Activated naive CD4-positive, alpha-beta T cell treated with anti-CD3 and anti-CD28 coated beads, Interleukin-2, amount 50 U/mL, for 24 hours (primary cell): Measurements from ENCODE around the gene CTBP2.

Experiments used
- H3K27ac Mint-ChIP-seq: one replicate; pipeline ENCODE4 v1.8.0; 2021; ENCODE audit warnings: mild to moderate bottlenecking, mixed read lengths
- H3K27me3 Mint-ChIP-seq: one replicate; pipeline ENCODE4 v1.8.0; 2021; ENCODE audit warnings: mixed read lengths
- H3K36me3 Mint-ChIP-seq: one replicate; pipeline ENCODE4 v1.8.0; 2021; ENCODE audit warnings: mixed read lengths
- H3K4me1 Mint-ChIP-seq: one replicate; pipeline ENCODE4 v1.8.0; 2021; ENCODE audit warnings: mixed read lengths
- H3K4me3 Mint-ChIP-seq: one replicate; pipeline ENCODE4 v1.8.0; 2021; ENCODE audit warnings: mild to moderate bottlenecking, mixed read lengths
- H3K9me3 Mint-ChIP-seq: one replicate; pipeline ENCODE4 v1.8.0; 2021; ENCODE audit warnings: mixed read lengths

Gene CTBP2

DNA sequence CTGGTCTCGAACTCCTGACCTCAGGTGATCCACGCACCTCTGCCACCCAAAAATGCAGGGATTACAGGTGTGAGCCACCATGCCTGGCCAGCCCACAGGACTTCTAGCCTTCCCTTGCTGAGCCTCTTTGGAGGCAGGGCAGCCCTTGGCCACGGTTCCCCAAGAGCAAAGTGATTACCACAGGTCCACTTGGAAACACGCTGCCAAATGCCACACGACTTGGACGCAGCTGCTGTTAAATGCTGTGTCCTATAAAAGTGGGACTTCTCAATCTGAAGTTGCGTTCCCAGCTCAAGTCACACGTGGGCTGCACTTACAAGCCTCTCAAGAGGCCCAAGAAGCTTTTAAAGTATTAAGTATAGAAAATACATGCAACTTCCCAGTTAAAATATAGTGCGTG lies 30.1 kb downstream of the CTBP2 start:
- Mint-ChIP-seq H3K27ac (no peak overlapping the region), H3K36me3 (no peaks in the 10 kb centered on the region), H3K4me1 (no peaks in the 10 kb centered on the region), H3K27me3 (peaks cover 1% of the 10 kb centered on the region), H3K9me3 (no peaks in the 10 kb centered on the region), H3K4me3 (no peak overlapping the region)

DNA sequence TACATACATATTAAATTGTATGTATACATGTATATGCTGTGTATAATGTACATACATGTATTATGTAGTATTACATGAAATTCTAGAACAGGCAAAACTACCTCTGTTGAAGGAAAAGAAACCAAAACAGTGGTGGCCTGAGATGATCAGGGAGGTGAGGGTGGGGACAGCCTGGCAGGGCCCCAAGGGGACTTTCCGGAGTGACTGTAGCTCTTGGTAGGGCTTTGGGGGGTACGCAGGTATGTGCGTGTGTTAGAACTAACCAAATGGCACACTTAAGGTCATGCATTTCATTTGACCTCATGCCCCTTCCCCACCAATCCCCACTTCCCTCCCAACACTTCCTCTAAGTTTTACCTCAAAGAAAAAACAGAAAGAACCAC lies 31.3 kb downstream of the CTBP2 start:
- Mint-ChIP-seq H3K9me3 (no peaks in the 10 kb centered on the region), H3K27me3 (peaks cover 1% of the 10 kb centered on the region), H3K4me1 (no peaks in the 10 kb centered on the region), H3K36me3 (no peaks in the 10 kb centered on the region), H3K27ac (no peak overlapping the region), H3K4me3 (no peak overlapping the region)

DNA sequence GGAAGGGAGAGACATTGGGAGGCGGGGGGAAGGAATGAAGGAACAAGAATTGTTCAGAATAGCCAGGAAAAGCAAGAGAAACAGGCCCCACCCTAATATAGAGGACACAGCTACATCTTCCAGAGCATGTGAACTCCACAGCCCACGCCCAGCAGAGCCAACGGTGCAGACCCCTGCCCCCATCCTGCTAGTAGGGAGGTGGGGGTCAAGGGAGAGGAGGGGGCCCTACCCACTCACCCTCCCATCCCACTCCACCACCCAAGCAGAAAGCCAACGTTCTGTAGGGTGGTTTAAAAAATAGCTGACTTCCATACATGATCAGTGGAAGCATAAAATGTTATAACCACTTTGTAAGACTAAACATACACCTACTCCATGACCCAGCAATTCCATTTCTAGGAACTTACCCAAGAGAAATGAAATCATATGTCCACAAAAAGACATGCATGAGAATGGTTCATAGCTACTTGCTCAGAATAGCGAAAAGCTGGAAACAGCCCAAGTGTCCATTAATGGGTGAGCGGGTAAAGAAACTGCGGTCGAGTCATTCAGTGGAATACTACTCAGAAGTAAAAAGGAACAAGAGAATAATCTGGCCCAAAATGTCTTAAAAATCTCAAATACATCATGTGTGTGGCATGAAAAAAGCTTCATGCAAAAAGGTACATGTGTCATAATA lies 31.8 kb downstream of the CTBP2 start:
- no peaks in the 10 kb centered on the region for H3K4me1 Mint-ChIP-seq
- H3K9me3 Mint-ChIP-seq = no peaks in the 10 kb centered on the region
- H3K4me3 Mint-ChIP-seq = no peak overlapping the region
- no peaks in the 10 kb centered on the region for H3K27me3 Mint-ChIP-seq
- H3K36me3 Mint-ChIP-seq = no peaks in the 10 kb centered on the region
- H3K27ac Mint-ChIP-seq = no peak overlapping the region

DNA sequence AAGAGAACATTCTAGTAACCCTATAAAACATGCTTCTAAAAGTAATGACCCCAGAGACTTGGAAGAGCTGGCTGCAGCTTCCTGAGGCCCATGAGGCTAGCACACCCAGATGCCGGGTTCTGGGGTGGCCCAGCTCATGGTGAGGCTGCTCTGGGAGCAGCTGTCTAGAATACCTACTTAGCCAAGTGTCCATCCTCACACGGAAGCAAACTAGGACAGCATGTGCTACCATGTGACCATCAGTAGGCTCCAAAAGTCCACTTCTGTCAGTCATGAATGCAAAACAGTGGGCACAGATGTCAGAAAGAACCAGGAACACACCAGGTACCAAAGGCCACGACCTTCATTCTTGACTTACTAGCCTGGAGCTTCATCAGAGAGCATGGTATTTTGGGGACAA lies 32.4 kb downstream of the CTBP2 start:
- Mint-ChIP-seq H3K27ac (no peak overlapping the region), H3K4me1 (no peaks in the 10 kb centered on the region), H3K27me3 (no peaks in the 10 kb centered on the region), H3K9me3 (no peaks in the 10 kb centered on the region), H3K4me3 (no peak overlapping the region), H3K36me3 (no peaks in the 10 kb centered on the region)

DNA sequence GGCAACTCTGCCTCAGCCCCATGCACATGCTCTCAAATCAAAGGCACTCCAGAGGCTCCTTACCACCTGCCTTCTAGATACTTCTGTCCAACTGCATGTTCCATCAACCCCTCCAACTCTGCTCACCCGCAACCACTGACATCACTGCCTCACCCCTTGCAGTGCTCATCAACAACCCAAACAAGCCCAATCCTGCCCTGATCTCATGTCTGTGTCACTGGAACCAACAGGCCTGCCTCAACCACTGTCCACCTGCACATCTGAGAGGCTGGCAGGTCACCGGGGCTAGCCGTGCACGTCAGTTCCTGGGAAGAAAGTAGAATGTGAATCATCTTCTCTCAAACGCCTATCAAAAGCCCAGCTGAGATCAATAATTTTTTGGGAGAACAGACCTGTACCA lies 33.3 kb downstream of the CTBP2 start:
- no peaks in the 10 kb centered on the region for H3K4me1 Mint-ChIP-seq
- H3K9me3 Mint-ChIP-seq = no peaks in the 10 kb centered on the region
- H3K27ac Mint-ChIP-seq = no peak overlapping the region
- H3K4me3 Mint-ChIP-seq = no peak overlapping the region
- no peaks in the 10 kb centered on the region for H3K27me3 Mint-ChIP-seq
- H3K36me3 Mint-ChIP-seq = no peaks in the 10 kb centered on the region

DNA sequence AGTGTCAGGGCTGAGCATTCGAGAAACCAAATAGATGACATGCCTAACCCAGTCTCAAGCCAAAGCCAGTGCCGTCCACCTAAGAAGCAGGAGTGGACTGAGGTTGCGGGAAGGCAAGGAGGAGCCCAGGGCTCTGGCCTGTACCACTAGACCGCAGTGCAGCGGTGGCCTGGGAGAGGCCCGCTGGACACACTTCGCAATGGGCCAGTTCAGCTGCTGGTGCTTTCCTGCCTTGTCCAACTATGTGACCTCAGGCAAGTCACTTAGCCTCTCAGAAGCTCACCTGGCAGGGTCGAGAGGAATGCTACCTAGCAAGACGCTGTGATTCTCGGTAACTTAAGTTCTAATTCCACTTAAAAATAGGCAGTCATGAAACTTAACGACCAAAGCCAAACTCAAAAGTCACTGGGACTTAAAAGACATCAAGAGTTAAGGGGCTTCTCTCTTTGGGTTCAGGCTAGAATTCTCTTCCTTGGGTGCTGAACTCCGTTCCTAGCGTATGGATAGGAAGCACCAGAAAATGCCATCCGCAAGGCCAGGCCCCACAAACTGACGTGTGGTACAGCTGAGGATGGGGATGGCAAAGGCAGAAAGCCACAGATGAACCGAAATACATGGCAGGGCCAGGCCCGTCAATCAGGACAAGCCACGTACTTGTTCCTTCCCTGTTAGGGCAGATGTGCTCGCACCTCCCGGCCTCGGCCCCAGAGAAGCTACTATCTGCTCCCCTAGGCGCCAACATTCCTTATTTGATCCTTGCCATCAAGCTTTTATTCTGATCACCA lies 34.2 kb downstream of the CTBP2 start:
- Mint-ChIP-seq H3K4me3 (no peak overlapping the region), H3K36me3 (no peaks in the 10 kb centered on the region), H3K27me3 (no peaks in the 10 kb centered on the region), H3K4me1 (no peaks in the 10 kb centered on the region), H3K9me3 (no peaks in the 10 kb centered on the region), H3K27ac (no peak overlapping the region)

DNA sequence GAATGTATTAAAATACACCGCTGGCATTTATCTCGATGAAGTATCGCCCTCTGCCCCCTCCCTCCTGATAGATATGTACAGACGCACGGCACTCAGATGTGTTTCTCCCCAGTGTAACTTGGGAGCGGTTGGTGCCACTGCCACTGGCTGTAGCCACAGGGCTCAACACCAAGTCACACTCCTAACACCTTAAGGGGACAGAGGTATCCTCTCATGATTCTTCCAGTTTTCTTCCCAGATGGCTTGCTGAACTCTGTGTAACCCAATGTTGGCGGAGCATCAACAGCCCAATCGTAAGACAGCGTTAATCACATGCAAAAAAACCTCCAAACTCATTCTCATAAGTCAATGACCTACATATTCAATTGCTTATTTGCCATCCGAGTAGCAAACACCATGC lies 35.5 kb downstream of the CTBP2 start:
- no peaks in the 10 kb centered on the region for H3K9me3 Mint-ChIP-seq
- no peaks in the 10 kb centered on the region for H3K36me3 Mint-ChIP-seq
- no peak overlapping the region for H3K27ac Mint-ChIP-seq
- H3K4me3 Mint-ChIP-seq = no peak overlapping the region
- no peaks in the 10 kb centered on the region for H3K27me3 Mint-ChIP-seq
- no peaks in the 10 kb centered on the region for H3K4me1 Mint-ChIP-seq

DNA sequence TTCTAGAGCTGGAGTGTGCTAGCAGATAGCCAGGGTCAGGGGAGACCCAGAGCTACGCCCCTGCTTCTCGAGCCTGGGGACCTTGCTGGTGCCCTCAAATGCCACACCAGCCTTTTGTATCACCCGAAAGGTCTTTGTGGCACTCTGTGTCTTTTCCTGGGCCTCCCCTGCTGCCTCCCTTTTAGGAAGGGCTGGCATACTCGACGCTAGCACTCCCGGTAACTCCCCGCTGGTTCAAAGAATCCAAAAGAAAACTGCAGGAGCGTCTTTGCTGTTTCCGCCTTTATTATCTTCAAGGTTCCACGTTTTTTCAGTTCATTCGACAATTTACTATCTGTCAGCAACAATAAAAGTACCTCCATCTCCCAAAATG lies 36.3 kb downstream of the CTBP2 start:
- no peaks in the 10 kb centered on the region for H3K36me3 Mint-ChIP-seq

DNA sequence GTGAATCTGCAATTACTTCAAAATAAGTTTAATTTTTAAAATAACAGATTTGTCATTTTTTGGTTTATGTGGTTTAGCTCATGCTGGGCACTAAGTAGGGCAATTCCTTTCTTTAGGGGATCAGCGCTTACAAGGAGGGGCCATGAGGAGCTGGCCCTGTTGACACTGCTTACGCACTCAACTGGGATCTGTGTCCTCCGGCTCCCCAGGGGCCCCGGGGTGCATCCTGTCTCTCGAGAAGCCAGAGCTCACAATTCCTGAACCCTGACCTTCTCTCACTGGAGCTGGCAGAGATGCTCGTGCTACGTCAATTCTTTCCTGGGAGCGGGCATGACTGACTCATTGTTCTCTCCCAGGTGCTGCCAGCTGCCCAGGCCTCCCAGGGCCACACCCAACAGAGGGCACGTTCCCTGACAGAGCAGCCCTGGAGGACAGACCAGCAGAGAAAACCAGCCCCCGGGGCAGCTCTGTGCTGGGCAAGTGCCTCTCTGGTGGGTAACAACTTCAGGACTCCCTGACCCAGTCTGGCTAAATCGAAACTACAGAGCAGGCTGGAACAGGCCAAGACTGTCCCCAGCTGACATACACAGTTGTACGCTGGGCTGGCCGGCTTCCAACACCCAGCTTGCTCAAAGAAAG lies 36.8 kb downstream of the CTBP2 start:
- Mint-ChIP-seq H3K27ac (no peak overlapping the region), H3K4me1 (no peaks in the 10 kb centered on the region)

More for the DNA sequence above, 36.3 kb downstream of the CTBP2 start:
- Mint-ChIP-seq H3K27me3 (no peaks in the 10 kb centered on the region), H3K27ac (no peak overlapping the region), H3K9me3 (no peaks in the 10 kb centered on the region), H3K4me1 (no peaks in the 10 kb centered on the region), H3K4me3 (no peak overlapping the region)

DNA sequence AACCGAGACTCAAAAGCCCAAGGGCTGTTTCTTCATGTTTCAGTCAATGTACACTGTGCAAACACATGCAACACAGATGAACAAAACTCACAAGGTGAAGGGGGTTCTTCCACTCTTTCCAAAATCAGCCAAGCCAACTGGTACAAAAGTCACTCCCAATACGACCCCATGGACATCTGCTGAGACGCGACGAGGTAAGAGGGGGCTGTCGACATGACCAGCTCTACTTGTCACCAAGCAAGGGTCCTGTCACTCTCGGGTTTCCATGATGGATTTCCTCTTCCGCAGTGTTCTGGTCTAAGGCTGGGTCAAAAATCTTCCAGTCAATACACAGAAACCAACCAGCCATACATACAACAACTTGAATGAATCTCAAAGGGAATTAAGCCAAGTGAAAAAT lies 37.8 kb downstream of the CTBP2 start:
- Mint-ChIP-seq H3K27ac (no peak overlapping the region), H3K36me3 (no peaks in the 10 kb centered on the region), H3K9me3 (no peaks in the 10 kb centered on the region), H3K4me3 (no peak overlapping the region), H3K27me3 (no peaks in the 10 kb centered on the region), H3K4me1 (no peaks in the 10 kb centered on the region)

More for the DNA sequence above, 36.8 kb downstream of the CTBP2 start:
- Mint-ChIP-seq H3K4me3 (no peak overlapping the region), H3K36me3 (no peaks in the 10 kb centered on the region), H3K9me3 (no peaks in the 10 kb centered on the region), H3K27me3 (no peaks in the 10 kb centered on the region)

DNA sequence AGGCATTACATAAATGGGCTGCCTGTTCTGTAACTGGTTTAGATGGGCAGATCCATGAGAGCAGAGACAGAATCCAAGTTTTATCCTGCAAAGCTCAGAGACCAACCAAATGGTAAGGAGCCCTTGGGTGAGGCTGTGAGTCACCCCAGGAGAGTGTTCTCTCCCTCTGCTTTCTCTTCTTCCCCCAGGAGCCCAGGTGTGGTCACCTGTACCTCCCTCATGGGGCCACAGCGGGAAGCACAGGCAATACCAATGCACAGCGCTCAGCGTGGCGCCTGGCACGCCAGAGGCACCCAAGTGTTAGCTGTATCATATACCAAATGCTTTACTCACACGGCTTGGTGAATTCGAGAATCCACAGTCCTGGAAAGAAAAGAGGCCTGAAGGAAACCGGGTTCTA lies 39.4 kb downstream of the CTBP2 start:
- no peaks in the 10 kb centered on the region for H3K4me1 Mint-ChIP-seq
- no peaks in the 10 kb centered on the region for H3K36me3 Mint-ChIP-seq
- H3K27me3 Mint-ChIP-seq = no peaks in the 10 kb centered on the region
- H3K9me3 Mint-ChIP-seq = no peaks in the 10 kb centered on the region
- no peak overlapping the region for H3K27ac Mint-ChIP-seq
- no peak overlapping the region for H3K4me3 Mint-ChIP-seq

DNA sequence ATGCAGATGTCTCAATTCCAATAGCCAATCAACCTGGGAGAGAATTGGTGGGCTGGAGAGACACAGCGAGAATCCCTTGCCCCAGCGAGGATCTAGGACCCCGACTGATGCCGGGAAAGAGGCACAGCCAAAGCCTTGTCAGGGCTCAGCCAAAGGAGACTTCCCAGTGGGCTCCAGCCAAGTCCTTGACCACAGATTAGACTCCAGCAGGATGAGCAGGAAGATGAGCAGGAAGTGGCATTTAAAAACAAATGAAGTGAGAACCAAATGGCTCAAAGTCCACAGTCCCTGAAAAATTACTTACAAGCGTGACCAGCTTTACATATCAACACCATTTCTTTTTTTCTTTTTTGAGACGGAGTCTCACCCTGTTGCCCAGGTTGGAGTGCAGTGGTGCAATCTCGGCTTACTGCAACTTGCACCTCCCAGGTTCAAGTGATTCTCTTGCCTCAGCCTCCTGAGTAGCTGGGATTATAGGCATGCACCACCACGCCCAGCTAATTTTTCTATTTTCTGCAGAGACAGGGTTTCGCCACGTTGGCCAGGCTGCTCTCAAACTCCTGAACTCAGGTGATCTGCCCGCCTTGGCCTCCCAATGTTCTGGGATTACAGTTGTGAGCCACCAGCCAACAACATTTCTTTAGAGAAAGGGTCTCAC lies 40.2 kb downstream of the CTBP2 start:
- no peak overlapping the region for H3K4me3 Mint-ChIP-seq
- H3K4me1 Mint-ChIP-seq = no peaks in the 10 kb centered on the region
- no peaks in the 10 kb centered on the region for H3K9me3 Mint-ChIP-seq
- no peaks in the 10 kb centered on the region for H3K36me3 Mint-ChIP-seq
- H3K27me3 Mint-ChIP-seq = no peaks in the 10 kb centered on the region
- no peak overlapping the region for H3K27ac Mint-ChIP-seq

DNA sequence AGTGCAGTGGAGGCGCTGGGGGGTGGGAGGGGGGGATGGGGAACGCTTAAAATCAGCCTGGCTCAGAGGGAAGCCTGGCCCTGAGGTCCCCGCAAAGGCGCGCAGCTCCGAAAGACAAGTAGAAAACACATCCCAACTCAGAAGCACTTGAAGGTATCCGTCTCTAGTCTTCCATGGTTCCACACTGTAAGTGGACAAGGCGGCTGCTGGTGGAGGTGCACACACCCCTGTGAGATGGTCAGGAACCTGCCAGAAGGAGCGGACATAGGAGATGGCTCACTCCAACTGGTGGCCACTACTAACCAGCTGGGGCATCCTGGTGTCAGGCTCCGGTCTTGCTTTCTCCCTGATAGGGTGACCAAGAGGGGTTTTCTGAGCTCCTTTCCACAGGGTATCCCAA lies 41.7 kb downstream of the CTBP2 start:
- no peaks in the 10 kb centered on the region for H3K27me3 Mint-ChIP-seq
- H3K27ac Mint-ChIP-seq = no peak overlapping the region
- no peaks in the 10 kb centered on the region for H3K9me3 Mint-ChIP-seq
- H3K4me3 Mint-ChIP-seq = no peak overlapping the region
- no peaks in the 10 kb centered on the region for H3K36me3 Mint-ChIP-seq
- H3K4me1 Mint-ChIP-seq = no peaks in the 10 kb centered on the region

DNA sequence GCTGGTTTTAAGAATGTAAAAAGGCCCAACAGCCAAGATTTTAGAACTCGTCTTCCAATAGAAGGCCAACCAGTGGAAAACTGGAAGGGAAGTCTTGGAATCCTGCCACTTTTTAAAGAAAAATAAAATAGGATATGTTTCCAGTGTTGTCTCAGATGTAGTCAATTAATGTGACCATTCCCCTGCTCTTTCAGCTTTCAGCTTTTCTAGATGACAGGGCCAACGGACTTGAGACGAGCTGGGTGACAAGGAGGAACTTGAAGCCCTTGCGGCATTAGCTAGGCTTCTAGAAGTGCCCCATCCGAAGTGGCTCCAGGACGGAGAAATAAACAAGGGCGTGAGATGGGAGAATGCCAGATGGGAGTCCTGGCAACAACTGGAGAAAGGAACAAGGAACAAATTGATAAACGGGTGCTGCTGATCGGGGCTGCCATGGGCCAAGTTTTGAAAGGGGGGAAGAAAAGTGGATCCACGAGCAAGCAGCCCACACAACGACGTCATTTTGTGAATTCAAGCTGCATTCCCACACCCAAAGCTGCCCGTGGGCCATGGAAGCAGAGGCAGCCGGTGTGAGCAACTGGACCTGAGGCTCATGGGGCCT lies 42.3 kb downstream of the CTBP2 start:
- no peaks in the 10 kb centered on the region for H3K36me3 Mint-ChIP-seq
- H3K4me1 Mint-ChIP-seq = no peaks in the 10 kb centered on the region
- H3K27ac Mint-ChIP-seq = no peak overlapping the region
- H3K9me3 Mint-ChIP-seq = no peaks in the 10 kb centered on the region
- H3K27me3 Mint-ChIP-seq = no peaks in the 10 kb centered on the region
- no peak overlapping the region for H3K4me3 Mint-ChIP-seq

DNA sequence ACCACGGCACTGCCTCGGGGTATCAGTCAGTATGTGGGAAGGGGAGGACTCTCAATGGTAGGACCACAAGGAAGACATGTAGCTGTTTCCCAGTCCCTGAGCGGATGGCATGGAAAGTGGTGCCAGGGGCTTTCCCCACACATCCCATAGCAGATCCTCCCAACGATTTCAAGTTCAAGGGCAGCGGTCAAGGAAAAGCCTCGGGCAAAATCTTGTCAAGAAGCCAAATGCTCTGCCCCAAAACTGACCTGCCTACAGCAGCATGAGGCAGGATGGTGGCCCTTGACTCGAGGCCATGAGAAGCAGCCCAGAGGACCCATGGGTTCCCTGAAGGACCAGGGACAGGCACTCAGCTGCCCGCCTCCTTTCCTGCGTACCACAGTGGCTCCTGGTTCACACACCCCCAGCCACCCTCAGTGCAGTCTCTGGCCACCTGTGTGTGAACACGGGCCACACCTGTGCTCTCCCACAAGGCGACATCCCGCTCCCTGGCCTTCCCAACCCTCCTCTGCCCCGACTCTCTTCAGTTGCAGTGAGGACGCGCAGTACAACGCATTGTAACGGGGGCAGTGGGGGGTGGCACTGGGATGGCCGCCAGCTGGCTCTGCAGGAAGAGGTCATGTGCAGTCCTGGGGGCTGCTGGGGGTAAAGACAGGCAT lies 43.6 kb downstream of the CTBP2 start:
- Mint-ChIP-seq H3K36me3 (no peaks in the 10 kb centered on the region), H3K9me3 (no peaks in the 10 kb centered on the region), H3K27ac (no peak overlapping the region), H3K27me3 (no peaks in the 10 kb centered on the region), H3K4me3 (no peak overlapping the region), H3K4me1 (no peaks in the 10 kb centered on the region)
